ENCODE data around the gene NIT2. TPM values are rescaled to one million over a fixed set of nuclear protein-coding genes. Genes with fewer than 3 reads are reported as not detected.

NIT2 gene
- total RNA-seq, 1 donor from 2014 or later = 41.5 TPM

DNA sequence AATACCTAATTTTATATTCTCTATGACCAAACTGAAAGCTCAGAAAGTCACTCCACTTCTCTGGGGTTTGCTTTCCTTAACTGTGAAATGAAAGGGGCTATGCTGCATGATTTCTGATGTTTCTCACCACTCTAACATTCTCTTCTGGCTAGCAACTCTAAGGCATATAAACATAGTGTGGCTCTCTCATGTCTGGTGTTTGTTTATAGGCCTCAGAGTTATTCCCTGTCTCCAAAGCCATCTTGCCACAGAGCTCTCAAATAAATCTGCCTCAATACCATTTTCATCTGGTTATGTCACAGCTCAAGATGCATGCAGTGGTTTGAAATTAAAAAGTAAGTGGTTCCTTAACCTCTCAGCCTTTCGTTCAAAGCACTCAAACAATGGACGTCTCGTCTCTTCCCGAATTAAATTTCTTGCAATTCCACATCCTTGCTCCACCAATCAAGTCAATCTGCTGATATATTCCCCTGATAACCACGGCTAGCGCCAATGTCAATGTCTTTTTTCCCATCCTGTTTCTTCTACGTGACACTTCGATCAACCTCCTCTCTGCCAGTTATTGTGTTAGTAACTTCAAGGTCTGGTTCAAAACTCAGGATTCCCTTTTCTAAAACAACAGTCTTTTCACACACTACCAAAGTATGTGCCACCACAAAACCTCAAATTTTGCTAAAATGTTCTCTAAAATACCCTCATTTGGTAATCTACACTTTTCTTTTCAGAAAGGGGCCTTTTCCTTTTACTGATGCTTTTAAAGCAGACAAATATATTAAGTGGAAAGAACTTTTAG is 50.4 kb downstream of the NIT2 start:
- Mint-ChIP-seq H3K27ac (ENCODE audit: unreplicated experiment) (peak overlapping the region; percentile 15), H3K4me3 (no peak overlapping the region), H3K36me3 (ENCODE audit: low read depth) (peaks cover 26% of the 10 kb centered on the region), H3K27me3 (ENCODE audit: low read depth) (no peaks in the 10 kb centered on the region), H3K9me3 (peaks cover 3% of the 10 kb centered on the region), H3K4me1 (peaks cover 4% of the 10 kb centered on the region)
- no peak for DNase-seq (ENCODE audit: low read depth, low spot score)
- TF ChIP-seq, protein P1, sequence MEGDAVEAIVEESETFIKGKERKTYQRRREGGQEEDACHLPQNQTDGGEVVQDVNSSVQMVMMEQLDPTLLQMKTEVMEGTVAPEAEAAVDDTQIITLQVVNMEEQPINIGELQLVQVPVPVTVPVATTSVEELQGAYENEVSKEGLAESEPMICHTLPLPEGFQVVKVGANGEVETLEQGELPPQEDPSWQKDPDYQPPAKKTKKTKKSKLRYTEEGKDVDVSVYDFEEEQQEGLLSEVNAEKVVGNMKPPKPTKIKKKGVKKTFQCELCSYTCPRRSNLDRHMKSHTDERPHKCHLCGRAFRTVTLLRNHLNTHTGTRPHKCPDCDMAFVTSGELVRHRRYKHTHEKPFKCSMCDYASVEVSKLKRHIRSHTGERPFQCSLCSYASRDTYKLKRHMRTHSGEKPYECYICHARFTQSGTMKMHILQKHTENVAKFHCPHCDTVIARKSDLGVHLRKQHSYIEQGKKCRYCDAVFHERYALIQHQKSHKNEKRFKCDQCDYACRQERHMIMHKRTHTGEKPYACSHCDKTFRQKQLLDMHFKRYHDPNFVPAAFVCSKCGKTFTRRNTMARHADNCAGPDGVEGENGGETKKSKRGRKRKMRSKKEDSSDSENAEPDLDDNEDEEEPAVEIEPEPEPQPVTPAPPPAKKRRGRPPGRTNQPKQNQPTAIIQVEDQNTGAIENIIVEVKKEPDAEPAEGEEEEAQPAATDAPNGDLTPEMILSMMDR (conservative IDR thresholded peaks at IDR 0.05) = no peak

DNA sequence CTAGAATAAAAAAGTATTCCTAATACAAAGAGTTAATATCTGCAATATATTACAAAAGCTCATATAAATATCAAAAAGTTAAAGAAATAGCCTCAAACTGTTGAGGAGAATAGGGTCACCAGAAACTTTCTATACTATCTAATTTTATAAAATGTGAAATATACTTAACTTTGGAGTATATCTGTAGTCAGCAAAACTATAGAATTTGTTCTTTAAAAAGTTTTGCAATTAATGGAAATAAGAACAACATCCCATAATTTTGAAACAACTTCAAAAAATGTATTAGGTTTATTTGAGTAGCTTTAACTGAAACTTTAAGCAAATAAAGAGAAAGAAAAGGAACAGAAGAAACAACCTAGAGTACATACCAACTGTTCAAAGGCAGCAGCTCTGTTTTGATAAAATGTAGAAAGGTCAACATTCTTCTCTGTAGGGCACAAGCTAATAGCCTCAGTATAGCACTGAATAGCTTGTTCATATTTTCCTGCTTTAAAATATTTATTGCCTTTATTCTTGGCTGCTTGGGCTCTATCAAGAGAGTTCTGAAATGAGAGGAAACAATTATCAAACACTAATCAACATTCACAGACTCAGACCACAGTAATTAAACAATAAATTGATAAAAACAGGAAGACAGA is 52.0 kb downstream of the NIT2 start:
- peaks cover 3% of the 10 kb centered on the region for H3K9me3 Mint-ChIP-seq
- no peak overlapping the region for H3K4me3 Mint-ChIP-seq
- TF ChIP-seq, protein P1 (conservative IDR thresholded peaks at IDR 0.05) = no peak
- H3K27ac Mint-ChIP-seq (ENCODE audit: unreplicated experiment) = no peak overlapping the region
- H3K36me3 Mint-ChIP-seq (ENCODE audit: low read depth) = peaks cover 19% of the 10 kb centered on the region
- no peak for DNase-seq (ENCODE audit: low read depth, low spot score)
- no peaks in the 10 kb centered on the region for H3K27me3 Mint-ChIP-seq (ENCODE audit: low read depth)
- H3K4me1 Mint-ChIP-seq = peaks cover 4% of the 10 kb centered on the region

DNA sequence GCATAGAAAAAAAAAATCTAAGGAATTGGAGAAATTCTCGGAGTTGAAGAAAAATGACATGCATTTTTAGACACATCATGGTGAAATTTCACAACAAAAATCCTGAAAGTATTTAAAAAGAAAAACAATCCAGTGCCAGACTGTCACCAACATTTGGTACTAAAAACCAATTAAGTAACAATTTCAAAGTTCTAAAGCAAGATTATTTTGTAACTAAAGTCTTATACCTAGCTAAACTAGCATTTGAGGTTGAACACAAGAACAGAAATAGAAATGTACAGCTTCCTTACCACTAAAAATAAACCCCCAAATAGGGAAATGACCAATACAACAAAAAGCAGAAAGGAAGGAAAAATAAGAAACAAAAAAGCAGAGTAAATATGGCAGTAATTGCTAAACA is 54.5 kb downstream of the NIT2 start:
- H3K27me3 Mint-ChIP-seq (ENCODE audit: low read depth) = no peaks in the 10 kb centered on the region
- TF ChIP-seq, protein P1 (conservative IDR thresholded peaks at IDR 0.05) = no peak
- no peak overlapping the region for H3K27ac Mint-ChIP-seq (ENCODE audit: unreplicated experiment)
- no peak for DNase-seq (ENCODE audit: low read depth, low spot score)
- H3K36me3 Mint-ChIP-seq (ENCODE audit: low read depth) = peaks cover 18% of the 10 kb centered on the region
- peaks cover 3% of the 10 kb centered on the region for H3K9me3 Mint-ChIP-seq
- H3K4me3 Mint-ChIP-seq = no peak overlapping the region
- H3K4me1 Mint-ChIP-seq = peaks cover 4% of the 10 kb centered on the region

DNA sequence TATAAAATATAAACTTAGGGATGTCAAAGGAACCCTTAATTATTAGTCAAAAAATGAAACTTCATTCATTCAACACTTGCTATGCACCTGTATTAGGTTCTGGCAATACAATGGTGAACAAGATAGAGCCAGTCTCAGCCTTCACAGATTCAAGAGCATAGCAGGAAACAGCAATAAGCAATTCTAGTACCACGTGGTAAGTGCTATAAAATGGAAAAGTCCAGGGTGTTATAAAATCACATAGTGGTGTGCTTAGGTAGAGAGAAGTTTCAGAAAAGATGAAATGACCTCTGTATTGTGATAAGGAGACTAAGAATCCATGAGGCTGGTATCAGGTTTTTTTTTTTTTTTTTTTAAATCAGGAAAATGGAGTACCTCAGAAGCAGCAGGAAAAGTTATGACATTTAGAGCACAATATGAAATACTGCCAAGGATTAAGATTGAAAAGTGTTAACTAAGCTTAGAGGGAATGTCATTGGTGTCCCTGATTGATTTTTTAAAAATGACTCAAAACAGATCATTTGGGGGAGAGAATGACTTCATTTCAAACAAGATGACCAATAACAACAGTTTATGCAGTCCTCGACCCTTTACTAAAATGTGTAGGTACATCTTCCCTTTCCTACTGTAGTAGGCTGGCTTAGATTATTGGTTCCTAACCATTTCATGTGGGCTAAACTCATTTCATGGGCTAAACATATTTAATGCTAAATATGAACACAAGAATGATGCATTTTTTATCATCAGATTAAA is 61.3 kb downstream of the NIT2 start:
- DNase-seq (ENCODE audit: low read depth, low spot score) = no peak
- H3K27ac Mint-ChIP-seq (ENCODE audit: unreplicated experiment) = no peak overlapping the region
- H3K4me3 Mint-ChIP-seq = peak overlapping the region; percentile 23
- H3K27me3 Mint-ChIP-seq (ENCODE audit: low read depth) = no peaks in the 10 kb centered on the region
- TF ChIP-seq, protein P1 (conservative IDR thresholded peaks at IDR 0.05) = no peak
- H3K4me1 Mint-ChIP-seq = peaks cover 22% of the 10 kb centered on the region
- no peaks in the 10 kb centered on the region for H3K36me3 Mint-ChIP-seq (ENCODE audit: low read depth)
- H3K9me3 Mint-ChIP-seq = no peaks in the 10 kb centered on the region

DNA sequence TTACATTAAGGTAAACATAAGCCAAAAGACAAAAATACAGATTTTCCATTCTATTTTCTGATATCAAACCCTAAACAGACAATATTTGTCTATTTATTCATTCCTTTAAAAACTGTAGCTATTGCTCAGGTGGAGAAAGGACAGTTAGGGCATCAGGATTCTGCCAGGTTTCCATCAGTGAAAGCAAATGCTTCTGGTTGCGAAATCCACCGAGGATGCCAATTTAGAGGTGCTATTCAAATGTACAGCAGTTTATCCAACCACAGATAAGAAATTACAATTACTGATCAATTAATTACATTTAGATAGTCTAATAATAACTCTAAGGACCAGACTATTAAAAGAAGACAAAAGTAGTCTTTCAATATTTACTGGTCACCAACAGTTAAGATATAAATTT is 62.4 kb downstream of the NIT2 start:
- Mint-ChIP-seq H3K36me3 (ENCODE audit: low read depth) (no peaks in the 10 kb centered on the region), H3K4me3 (peak overlapping the region; percentile 61), H3K9me3 (no peaks in the 10 kb centered on the region), H3K27me3 (ENCODE audit: low read depth) (no peaks in the 10 kb centered on the region), H3K27ac (ENCODE audit: unreplicated experiment) (no peak overlapping the region), H3K4me1 (peaks cover 29% of the 10 kb centered on the region)
- TF ChIP-seq, protein P1 (conservative IDR thresholded peaks at IDR 0.05) = no peak
- DNase-seq (ENCODE audit: low read depth, low spot score) = no peak

All from neural crest cell (in vitro differentiated cells).